A549 (cell line): ENCODE measurements around the gene ABCB6. TPM values are rescaled to one million over a fixed set of nuclear protein-coding genes. Genes with fewer than 3 reads are reported as not detected.

ENCODE experiments used
- ATAC-seq, 2 experiments: fragments of 200-7000 bp in 1 of 2; fragments of >200 bp in 1 of 2; cut with Nextera tagmentation in 1 of 2; cut with Tn5 transposase in 1 of 2; 3 replicates each; pipeline versions ENCODE4 v1.8.0 to v1.9.1; 2018 to 2020; ENCODE audit warnings: mild to moderate bottlenecking in 1 of 2, moderate library complexity in 1 of 2
- CTCF ChIA-PET: fragments of 300-600 bp; sonication (Branson Sonifier 250); formaldehyde crosslinking; extraction: SDS; loops from one replicate; lab custom pipeline; 2021; ENCODE audit warnings: antibody characterized with exemption, inconsistent platforms; lab: Yijun Ruan, JAX
- POLR2A ChIA-PET: fragments of 350-600 bp; formaldehyde crosslinking; extraction: SDS; loops from one replicate; lab custom pipeline; 2021; ENCODE audit warnings: antibody characterized with exemption, inconsistent platforms; lab: Yijun Ruan, JAX
- DNase-seq, 2 experiments: peaks; one replicate each; pipeline versions ENCODE4 v3.0.0 to v3.0.0-alpha.2; 2011 to 2016; ENCODE audit warnings: low read depth in 1 of 2, low spot score in 1 of 2
- FAIRE-seq: peaks from 2 replicates; lab custom pipeline; 2011; peaks lifted over from hg19 to GRCh38; lab: Jason Lieb, UNC
- H3K27ac ChIP-seq, 2 experiments: fragments of >200 bp; sonication (Bioruptor Twin); formaldehyde crosslinking; 3 replicates each; pipeline ENCODE4 v1.5.1; 2016 to 2017
- H3K4me1 ChIP-seq: fragments of >200 bp; sonication (Bioruptor Twin); formaldehyde crosslinking; 3 replicates; pipeline ENCODE4 v1.6.1; 2016
- H3K4me2 ChIP-seq: fragments of >200 bp; sonication (Bioruptor Twin); formaldehyde crosslinking; 3 replicates; pipeline ENCODE4 v1.6.1; 2016
- H3K4me3 ChIP-seq: fragments of >200 bp; sonication (Bioruptor Twin); formaldehyde crosslinking; 3 replicates; pipeline ENCODE4 v1.5.1; 2016
- H3K9me3 ChIP-seq: fragments of >200 bp; sonication (Bioruptor Twin); formaldehyde crosslinking; 3 replicates; pipeline ENCODE4 v1.6.1; 2016
- ATOH8 ChIP-seq: fragments of 250-450 bp; sonication (Bioruptor Pico); IDR thresholded peaks from 2 replicates; pipeline ENCODE4 v1.5.0; 2020; ENCODE audit warnings: low read depth, mild to moderate bottlenecking, moderate library complexity
- BCL3 ChIP-seq: fragments of >200 bp; sonication (Bioruptor Twin); formaldehyde crosslinking; IDR thresholded peaks from 3 replicates; pipeline ENCODE4 v1.6.1; 2016
- BHLHE40 ChIP-seq: IDR thresholded peaks from 2 replicates; pipeline ENCODE4 v1.6.1; 2012; ENCODE audit warnings: low read depth, low read length, inconsistent platforms
- CBX2 ChIP-seq: fragments of 200-600 bp; sonication (generic); IDR thresholded peaks from 2 replicates; pipeline ENCODE4 v1.6.1; 2016; ENCODE audit warnings: low read depth, mild to moderate bottlenecking, borderline replicate concordance
- CBX8 ChIP-seq: fragments of 200-600 bp; sonication (generic); IDR thresholded peaks from 2 replicates; pipeline ENCODE4 v1.6.1; 2016
- CHD2 ChIP-seq: fragments of 150-350 bp; IDR thresholded peaks from 2 replicates; pipeline ENCODE4 v1.6.1; 2014; ENCODE audit warnings: low read length; ENCODE audit not compliant: partially characterized antibody
- EHF ChIP-seq: fragments of 250-450 bp; sonication (Bioruptor Pico); IDR thresholded peaks from 2 replicates; pipeline ENCODE4 v1.5.0; 2020; ENCODE audit warnings: mild to moderate bottlenecking
- FOSB ChIP-seq: fragments of 250-450 bp; sonication (Bioruptor Pico); IDR thresholded peaks from 2 replicates; pipeline ENCODE4 v1.5.0; 2020; ENCODE audit warnings: mild to moderate bottlenecking, moderate library complexity
- HOXA7 ChIP-seq: fragments of 250-450 bp; sonication (Bioruptor Pico); IDR thresholded peaks from 2 replicates; pipeline ENCODE4 v1.5.0; 2020; ENCODE audit warnings: mild to moderate bottlenecking, moderate library complexity
- HOXB13 ChIP-seq: fragments of 250-450 bp; sonication (Bioruptor Pico); IDR thresholded peaks from 2 replicates; pipeline ENCODE4 v1.5.0; 2020; ENCODE audit warnings: low read depth, mild to moderate bottlenecking, moderate library complexity
- JUNB ChIP-seq: fragments of >200 bp; sonication (Bioruptor Twin); formaldehyde crosslinking; IDR thresholded peaks from 2 replicates; pipeline ENCODE4 v1.6.1; 2016
- MAFK ChIP-seq: fragments of 450-650 bp; IDR thresholded peaks from 2 replicates; pipeline ENCODE4 v1.6.1; 2014; ENCODE audit not compliant: partially characterized antibody
- MAX ChIP-seq: IDR thresholded peaks from 2 replicates; pipeline ENCODE4 v1.6.1; 2012
- MAZ ChIP-seq: fragments of 150-350 bp; IDR thresholded peaks from 2 replicates; pipeline ENCODE4 v1.6.1; 2014; ENCODE audit warnings: antibody characterized with exemption, low read depth, low read length, borderline replicate concordance
- NFE2L2 ChIP-seq: fragments of 150-350 bp; conservative IDR thresholded peaks from 2 replicates; pipeline ENCODE4 v1.6.1; 2014; ENCODE audit warnings: low read length
- NPAS2 ChIP-seq: fragments of 250-450 bp; sonication (Bioruptor Pico); IDR thresholded peaks from 2 replicates; pipeline ENCODE4 v1.8.0; 2022; ENCODE audit warnings: mild to moderate bottlenecking, moderate library complexity, borderline replicate concordance
- NR3C1 ChIP-seq: fragments of >200 bp; sonication (Bioruptor Twin); formaldehyde crosslinking; IDR thresholded peaks from 3 replicates; pipeline ENCODE4 v1.6.1; 2017
- PHF8 ChIP-seq: fragments of 200-600 bp; sonication (generic); IDR thresholded peaks from 2 replicates; pipeline ENCODE4 v1.6.1; 2016; ENCODE audit warnings: low read depth, mild to moderate bottlenecking, antibody characterized with exemption, moderate library complexity, borderline replicate concordance
- POLR2A ChIP-seq: IDR thresholded peaks from 2 replicates; pipeline ENCODE4 v1.6.1; 2012; ENCODE audit warnings: mild to moderate bottlenecking, low read length
- RFX5 ChIP-seq: fragments of 450-650 bp; IDR thresholded peaks from 2 replicates; pipeline ENCODE4 v1.7.1; 2014; ENCODE audit warnings: antibody characterized with exemption, mild to moderate bottlenecking, moderate library complexity
- RNF2 ChIP-seq: fragments of 200-600 bp; sonication (generic); IDR thresholded peaks from 2 replicates; pipeline ENCODE4 v1.6.1; 2016; ENCODE audit warnings: low read depth, mild to moderate bottlenecking, antibody characterized with exemption, moderate library complexity, borderline replicate concordance
- ZC3H11A ChIP-seq: fragments of 450-650 bp; IDR thresholded peaks from 2 replicates; pipeline ENCODE4 v1.6.1; 2014; ENCODE audit warnings: antibody characterized with exemption, mild to moderate bottlenecking
- ZFP36 ChIP-seq: fragments of 450-650 bp; IDR thresholded peaks from 2 replicates; pipeline ENCODE4 v1.6.1; 2014; ENCODE audit warnings: borderline replicate concordance; ENCODE audit not compliant: partially characterized antibody
- ZNF302 ChIP-seq: fragments of 250-450 bp; sonication (Bioruptor Pico); IDR thresholded peaks from 2 replicates; pipeline ENCODE4 v1.9.0; 2021; ENCODE audit warnings: inconsistent platforms, mild to moderate bottlenecking, moderate library complexity
- ZSCAN20 ChIP-seq: fragments of 250-450 bp; sonication (Bioruptor Pico); IDR thresholded peaks from 2 replicates; pipeline ENCODE4 v1.8.0; 2022; ENCODE audit warnings: mild to moderate bottlenecking, moderate library complexity
- WGBS: methylation state at CpG from one replicate; pipeline ENCODE4 v1.1.6; 2017; ENCODE audit errors: missing lambda C conversion rate; 5-methylcytosine and 5-hydroxymethylcytosine counted together
- polyA plus RNA-seq, 4 experiments: library from polyadenylated mRNA; depleted of rRNA in 3 of 4; stranded (reverse); fragments of >200 nt; fragmentation: RNase III in 1 of 4; extraction: RNeasy Plus Mini Kit Qiagen cat#74134 plus additional on column Dnase treatment in 1 of 4; gene quantifications; 2 replicates in 3 of 4; 3 replicates in 1 of 4; pipeline ENCODE4 v1.2.3, GENCODE V29; 2011 to 2017
- TF ChIP-seq, protein P1 (sequence below): fragments of >200 bp; sonication (Bioruptor Twin); formaldehyde crosslinking; IDR thresholded peaks from 2 replicates; pipeline ENCODE4 v1.6.1; 2016
- TF ChIP-seq, protein P2 (sequence below): IDR thresholded peaks from 2 replicates; pipeline ENCODE4 v1.6.1; 2012
- TF ChIP-seq, protein P3 (sequence below): fragments of 150-350 bp; IDR thresholded peaks from 2 replicates; pipeline ENCODE4 v1.6.1; 2014; ENCODE audit warnings: low read depth, mild to moderate bottlenecking, low read length
- TF ChIP-seq, protein P4 (sequence below): fragments of 450-650 bp; IDR thresholded peaks from 2 replicates; pipeline ENCODE4 v1.6.1; 2014; ENCODE audit warnings: antibody characterized with exemption

ABCB6 gene
- polyA plus RNA-seq, 2 of the 4 experiments (the other 2 are of a cell fraction): 51.3 to 62.5 TPM

DNA sequence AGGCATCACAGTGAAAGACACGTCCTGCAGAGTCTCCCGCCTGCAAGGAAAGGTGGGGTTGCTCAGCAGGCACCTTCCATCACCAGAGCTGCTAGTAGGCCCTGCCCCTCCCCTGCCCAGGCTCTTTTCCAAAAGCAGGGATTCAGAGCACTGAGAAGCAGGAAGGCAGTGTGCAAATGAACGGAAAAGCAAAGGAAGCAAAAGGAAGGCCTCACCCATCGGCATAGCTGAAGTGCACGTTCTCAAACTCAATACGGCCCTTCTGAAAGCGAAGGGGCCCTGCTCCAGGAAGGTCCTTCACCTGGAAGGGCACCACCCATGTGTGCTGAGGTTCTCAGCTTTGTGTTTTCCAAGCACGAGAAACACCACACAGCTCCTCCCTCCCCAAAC, 5.7 kb downstream of the ABCB6 start:
- Histone ChIP-seq H3K4me2 (no peak overlapping the region), H3K9me3 (no peaks in the 10 kb centered on the region)
- FAIRE-seq (no peak), DNase-seq (no peak)
- TF ChIP-seq ZNF302 (CRISPR knock-in tag): no peak
- TF ChIP-seq FOSB: no peak
- no peak for TF ChIP-seq ATOH8
- TF ChIP-seq MAZ: no peak
- TF ChIP-seq ZFP36: no peak
- no peak for TF ChIP-seq ZSCAN20 (CRISPR knock-in tag)
- TF ChIP-seq NPAS2 (CRISPR knock-in tag): no peak
- TF ChIP-seq, all 56 proteins: peak for 0
- no peak for ATAC-seq
- Histone ChIP-seq H3K27ac (no peak overlapping the region), H3K4me3 (no peak overlapping the region), H3K4me1 (peaks cover 26% of the 10 kb centered on the region)
- CTCF ChIA-PET: interaction anchor here (0.8 to 8.6 kb wide), 7 partner anchors 37 to 139 kb away, joined by 3 to 56 read pairs (median 4); partner anchors contain the start of gene DNAJB2
- WGBS: 92% methylated on average over 7 of the region's 8 CpGs
- POLR2A ChIA-PET: no interaction called here

GRCh38 chr2:219210886-219211362, 7.8 kb downstream of the ABCB6 start:
- TF ChIP-seq, protein P1, sequence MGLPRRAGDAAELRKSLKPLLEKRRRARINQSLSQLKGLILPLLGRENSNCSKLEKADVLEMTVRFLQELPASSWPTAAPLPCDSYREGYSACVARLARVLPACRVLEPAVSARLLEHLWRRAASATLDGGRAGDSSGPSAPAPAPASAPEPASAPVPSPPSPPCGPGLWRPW: no peak
- TF ChIP-seq NFE2L2: no peak
- TF ChIP-seq HOXA7 (CRISPR knock-in tag): no peak
- TF ChIP-seq BCL3: no peak
- TF ChIP-seq ZC3H11A: no peak
- TF ChIP-seq POLR2A: no peak
- no peak for TF ChIP-seq CBX8
- no peak for TF ChIP-seq RNF2
- TF ChIP-seq MAFK: no peak
- TF ChIP-seq EHF (CRISPR knock-in tag): no peak
- ATAC-seq (no peak), FAIRE-seq (no peak), DNase-seq (no peak)
- Histone ChIP-seq H3K4me1 (peaks cover 21% of the 10 kb centered on the region), H3K4me2 (no peak overlapping the region), H3K9me3 (no peaks in the 10 kb centered on the region), H3K27ac (no peak overlapping the region), H3K4me3 (no peak overlapping the region)
- POLR2A ChIA-PET: no interaction called here
- WGBS: 97% methylated on average over 6 of the region's 9 CpGs
- CTCF ChIA-PET: interaction anchor here (0.6 to 8.6 kb wide), 10 partner anchors 14 to 88 kb away, joined by 3 to 56 read pairs (median 4); partner anchors contain the start of gene NHEJ1

- ChIA-PET POLR2A (no interaction called here), CTCF (interaction anchor here (0.9 to 8.6 kb wide), 5 partner anchors 39 to 208 kb away, joined by 3 to 56 read pairs (median 5); no protein-coding TSS in a partner anchor)
- ATAC-seq (no peak), DNase-seq (no peak), FAIRE-seq (no peak)
- H3K4me2 ChIP-seq: no peak overlapping the region
- no peaks in the 10 kb centered on the region for H3K9me3 ChIP-seq
- TF ChIP-seq HOXB13 (CRISPR knock-in tag): no peak
- TF ChIP-seq CHD2: no peak
- TF ChIP-seq ZC3H11A: no peak
- TF ChIP-seq, protein P2, sequence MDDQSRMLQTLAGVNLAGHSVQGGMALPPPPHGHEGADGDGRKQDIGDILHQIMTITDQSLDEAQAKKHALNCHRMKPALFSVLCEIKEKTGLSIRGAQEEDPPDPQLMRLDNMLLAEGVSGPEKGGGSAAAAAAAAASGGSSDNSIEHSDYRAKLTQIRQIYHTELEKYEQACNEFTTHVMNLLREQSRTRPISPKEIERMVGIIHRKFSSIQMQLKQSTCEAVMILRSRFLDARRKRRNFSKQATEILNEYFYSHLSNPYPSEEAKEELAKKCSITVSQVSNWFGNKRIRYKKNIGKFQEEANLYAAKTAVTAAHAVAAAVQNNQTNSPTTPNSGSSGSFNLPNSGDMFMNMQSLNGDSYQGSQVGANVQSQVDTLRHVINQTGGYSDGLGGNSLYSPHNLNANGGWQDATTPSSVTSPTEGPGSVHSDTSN: no peak
- TF ChIP-seq, protein P3, sequence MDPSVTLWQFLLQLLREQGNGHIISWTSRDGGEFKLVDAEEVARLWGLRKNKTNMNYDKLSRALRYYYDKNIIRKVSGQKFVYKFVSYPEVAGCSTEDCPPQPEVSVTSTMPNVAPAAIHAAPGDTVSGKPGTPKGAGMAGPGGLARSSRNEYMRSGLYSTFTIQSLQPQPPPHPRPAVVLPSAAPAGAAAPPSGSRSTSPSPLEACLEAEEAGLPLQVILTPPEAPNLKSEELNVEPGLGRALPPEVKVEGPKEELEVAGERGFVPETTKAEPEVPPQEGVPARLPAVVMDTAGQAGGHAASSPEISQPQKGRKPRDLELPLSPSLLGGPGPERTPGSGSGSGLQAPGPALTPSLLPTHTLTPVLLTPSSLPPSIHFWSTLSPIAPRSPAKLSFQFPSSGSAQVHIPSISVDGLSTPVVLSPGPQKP: no peak
- no peak for TF ChIP-seq BHLHE40
- no peak for TF ChIP-seq CBX2
- no peak for TF ChIP-seq ZFP36
- no peak for TF ChIP-seq NR3C1
- TF ChIP-seq JUNB: no peak
- no peak for TF ChIP-seq MAX
- TF ChIP-seq, protein P4, sequence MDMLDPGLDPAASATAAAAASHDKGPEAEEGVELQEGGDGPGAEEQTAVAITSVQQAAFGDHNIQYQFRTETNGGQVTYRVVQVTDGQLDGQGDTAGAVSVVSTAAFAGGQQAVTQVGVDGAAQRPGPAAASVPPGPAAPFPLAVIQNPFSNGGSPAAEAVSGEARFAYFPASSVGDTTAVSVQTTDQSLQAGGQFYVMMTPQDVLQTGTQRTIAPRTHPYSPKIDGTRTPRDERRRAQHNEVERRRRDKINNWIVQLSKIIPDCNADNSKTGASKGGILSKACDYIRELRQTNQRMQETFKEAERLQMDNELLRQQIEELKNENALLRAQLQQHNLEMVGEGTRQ: no peak
- no peak for TF ChIP-seq RFX5
- no peak for TF ChIP-seq MAFK
- no peak for TF ChIP-seq PHF8
- no peak for TF ChIP-seq NPAS2 (CRISPR knock-in tag)
- TF ChIP-seq CBX8: no peak
- no peak for TF ChIP-seq NFE2L2
- TF ChIP-seq HOXA7 (CRISPR knock-in tag): no peak
- peaks cover 17% of the 10 kb centered on the region for H3K4me1 ChIP-seq
- no peak overlapping the region for H3K4me3 ChIP-seq
- no peak overlapping the region for H3K27ac ChIP-seq
- WGBS: 94% methylated on average over 24 of the region's 24 CpGs
Measured at GRCh38 chr2:219210196-219210885, 8.4 kb downstream of the ABCB6 start.
